ENCODE data around the gene JARID2. TPM values are rescaled to one million over a fixed set of nuclear protein-coding genes. Genes with fewer than 3 reads are reported as not detected.
A peak's percentile ranks its signal among the peaks of the same experiment; 100 is the strongest.

JARID2 gene
- total RNA-seq, 2 experiments from 2014 or later = 28.4 to 29.7 TPM

DNA sequence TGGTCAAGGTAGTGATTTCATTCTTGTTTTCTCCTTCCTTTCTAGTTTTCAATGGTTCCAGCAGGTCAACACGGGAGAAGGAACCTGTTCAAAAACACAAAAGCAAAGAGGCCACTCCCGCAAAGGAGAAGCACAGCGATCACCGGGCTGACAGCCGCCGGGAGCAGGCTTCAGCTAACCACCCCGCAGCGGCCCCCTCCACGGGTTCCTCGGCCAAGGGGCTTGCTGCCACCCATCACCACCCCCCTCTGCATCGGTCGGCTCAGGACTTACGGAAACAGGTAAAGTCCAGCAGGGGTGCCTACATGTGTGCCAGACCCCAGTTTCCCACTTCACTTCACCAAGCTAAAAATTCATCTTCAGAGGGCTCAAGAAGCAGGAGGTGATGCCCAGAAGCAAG is 241.4 kb downstream of the JARID2 start:
- Mint-ChIP-seq H3K4me1 (peaks cover 25% of the 10 kb centered on the region), H3K9me3 (no peaks in the 10 kb centered on the region), H3K36me3 (ENCODE audit: low read depth) (peaks cover 25% of the 10 kb centered on the region), H3K27me3 (no peaks in the 10 kb centered on the region), H3K27ac (no peak overlapping the region), H3K4me3 (no peak overlapping the region)
- ChIA-PET CTCF (no interaction called here), POLR2A (no interaction called here)
- no peak for DNase-seq

DNA sequence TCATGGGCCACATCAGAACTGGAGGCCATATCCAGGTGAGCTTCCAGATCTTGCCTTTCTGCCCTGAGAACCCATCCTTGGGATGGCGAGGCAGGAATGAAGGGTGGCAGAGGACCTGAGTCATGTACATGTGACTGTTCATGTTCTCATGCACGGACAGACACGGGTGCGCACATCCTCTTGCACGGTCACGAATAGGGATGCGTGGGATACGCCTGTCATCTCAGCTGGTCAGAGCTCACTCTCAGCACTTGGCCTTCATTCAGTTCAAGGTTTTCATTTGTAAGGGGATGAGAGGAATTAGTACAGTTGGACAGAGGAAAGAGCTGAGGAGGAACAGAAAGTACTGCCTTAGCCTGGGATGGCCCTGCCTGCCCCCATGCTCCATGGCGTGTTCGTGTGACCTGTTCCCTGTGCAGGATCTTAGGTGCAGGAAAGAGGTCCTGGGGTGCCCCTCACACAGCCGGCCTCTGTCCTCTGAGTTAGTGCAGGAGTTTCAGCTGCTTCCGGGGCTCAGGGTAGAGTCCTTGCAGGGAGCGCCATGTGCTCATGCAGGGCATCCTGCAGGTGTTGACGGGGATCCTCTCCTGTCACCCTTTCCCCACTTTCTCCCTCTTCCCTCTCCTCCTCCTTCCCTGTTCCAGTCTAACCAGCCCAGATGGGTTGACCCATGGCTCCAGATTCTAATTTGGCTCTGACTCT is 243.5 kb downstream of the JARID2 start:
- POLR2A ChIA-PET = no interaction called here
- CTCF ChIA-PET = no interaction called here
- no peak overlapping the region for H3K27ac Mint-ChIP-seq

DNA sequence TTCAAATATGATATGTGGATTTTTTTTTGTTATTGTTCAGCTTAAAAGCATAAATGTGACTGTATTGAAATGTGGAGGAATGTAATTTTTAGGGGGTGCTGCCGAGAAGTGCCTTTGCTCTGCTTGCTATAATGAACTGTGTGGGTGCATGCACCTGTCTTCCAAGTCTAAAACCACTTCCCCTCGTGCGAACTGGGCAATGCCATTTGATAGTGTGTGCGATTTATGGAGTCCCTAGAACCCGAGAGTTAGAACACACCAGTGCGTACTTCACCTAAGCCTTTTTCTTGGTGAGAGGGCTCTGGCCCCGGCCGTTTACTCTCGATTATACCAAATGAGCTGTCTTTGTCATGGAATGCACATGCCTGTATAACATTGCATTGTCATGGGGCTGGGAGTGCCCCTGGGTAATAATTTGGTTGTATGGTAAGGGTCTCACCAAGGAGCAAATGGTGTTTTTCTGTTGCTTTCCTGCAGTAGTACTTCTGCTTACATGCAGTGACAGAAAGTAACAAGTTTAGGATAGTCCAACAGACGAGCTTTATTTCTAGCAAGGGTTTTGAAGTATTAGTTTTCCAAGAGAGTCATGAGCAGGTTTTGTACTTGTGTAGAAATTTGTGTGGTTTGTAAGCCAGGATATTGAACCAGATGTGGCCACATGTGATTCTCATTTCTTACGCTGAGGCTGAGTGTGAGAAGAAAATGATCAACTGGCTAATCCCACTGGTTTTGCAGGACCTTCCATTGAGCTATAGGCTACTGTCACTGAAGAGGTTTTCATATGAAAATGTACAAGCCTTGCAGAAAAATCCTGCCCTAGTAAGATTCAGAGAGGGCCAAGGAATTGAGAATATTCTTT is 244.6 kb downstream of the JARID2 start:
- DNase-seq = no peak
- no peaks in the 10 kb centered on the region for H3K9me3 Mint-ChIP-seq
- peaks cover 31% of the 10 kb centered on the region for H3K4me1 Mint-ChIP-seq
- no peak overlapping the region for H3K4me3 Mint-ChIP-seq
- H3K36me3 Mint-ChIP-seq (ENCODE audit: low read depth) = peaks cover 29% of the 10 kb centered on the region
- H3K27me3 Mint-ChIP-seq = no peaks in the 10 kb centered on the region
- peak overlapping the region; percentile 5 for H3K27ac Mint-ChIP-seq
- ChIA-PET POLR2A (interaction anchor here (0.9 kb wide), 1 partner anchor 245 kb away, joined by 3 read pairs; the partner anchor contains the start of gene JARID2), CTCF (interaction anchor here (0.8 to 1.2 kb wide), 2 partner anchors 241 to 245 kb away, joined by 3 to 5 read pairs; partner anchors contain the start of gene JARID2)

More for the DNA sequence above, 243.5 kb downstream of the JARID2 start:
- Mint-ChIP-seq H3K9me3 (no peaks in the 10 kb centered on the region), H3K36me3 (ENCODE audit: low read depth) (peaks cover 27% of the 10 kb centered on the region), H3K27me3 (no peaks in the 10 kb centered on the region), H3K4me1 (peaks cover 31% of the 10 kb centered on the region), H3K4me3 (no peak overlapping the region)
- DNase-seq = no peak

DNA sequence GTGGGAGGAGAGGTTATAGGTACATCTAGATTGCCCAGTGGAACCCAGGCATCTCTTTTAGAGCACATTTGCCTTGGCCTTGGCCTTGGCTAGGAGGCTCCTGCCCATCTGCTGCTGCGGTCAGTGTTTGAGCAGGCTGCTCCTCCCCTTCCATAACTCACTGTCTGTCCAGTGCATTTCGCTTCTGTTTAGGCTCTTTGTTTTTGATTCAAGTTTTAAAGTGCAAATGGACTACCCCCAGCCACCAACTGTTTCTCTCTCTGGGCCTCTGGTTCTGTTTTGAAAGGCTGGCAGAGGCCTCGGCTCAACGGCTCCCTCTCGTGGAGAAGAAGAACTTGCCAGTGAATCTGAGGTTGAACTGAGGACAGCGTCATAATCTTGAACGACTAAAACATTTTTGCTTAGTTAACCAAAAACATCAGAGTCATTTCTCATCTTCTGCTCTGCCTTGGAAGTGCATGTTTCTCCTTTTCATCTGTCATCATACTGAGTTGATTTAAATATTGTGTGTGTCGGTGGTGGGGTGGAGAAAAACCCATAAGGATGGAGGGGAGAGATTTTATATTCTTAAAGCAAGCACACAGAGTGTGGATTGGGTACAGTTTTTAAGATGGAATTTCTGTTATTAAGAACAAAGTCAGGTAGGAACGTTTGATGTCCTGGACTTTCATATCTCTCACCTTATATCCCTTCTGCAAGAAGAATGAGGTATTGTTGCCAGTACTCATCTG is 245.6 kb downstream of the JARID2 start:
- peaks cover 37% of the 10 kb centered on the region for H3K36me3 Mint-ChIP-seq (ENCODE audit: low read depth)
- H3K27ac Mint-ChIP-seq = peak overlapping the region; percentile 59
- peak; percentile 74 for DNase-seq
- POLR2A ChIA-PET = interaction anchor here (0.9 kb wide), 1 partner anchor 246 kb away, joined by 3 read pairs; the partner anchor contains the start of gene JARID2
- no peaks in the 10 kb centered on the region for H3K27me3 Mint-ChIP-seq
- CTCF ChIA-PET = no interaction called here
- H3K4me3 Mint-ChIP-seq = no peak overlapping the region
- H3K9me3 Mint-ChIP-seq = no peaks in the 10 kb centered on the region
- H3K4me1 Mint-ChIP-seq = peaks cover 31% of the 10 kb centered on the region

DNA sequence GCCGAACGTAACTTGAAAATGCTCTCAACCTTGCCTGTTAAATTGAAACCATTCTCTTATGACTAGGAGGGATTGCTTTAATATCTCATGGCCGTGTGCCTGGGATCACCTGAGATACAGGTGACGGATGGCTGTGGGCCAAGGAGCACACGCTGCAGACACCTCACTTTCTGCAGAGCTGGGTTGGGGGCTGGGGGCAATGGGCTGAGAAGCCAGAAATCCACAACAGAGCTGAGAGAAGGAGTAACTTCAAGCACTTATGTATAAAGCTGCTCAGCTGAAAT is 246.1 kb downstream of the JARID2 start:
- ChIA-PET POLR2A (no interaction called here), CTCF (interaction anchor here (1.1 kb wide), 1 partner anchor 132 kb away, joined by 3 read pairs; no protein-coding TSS in a partner anchor)
- no peak overlapping the region for H3K4me3 Mint-ChIP-seq
- H3K36me3 Mint-ChIP-seq (ENCODE audit: low read depth) = peaks cover 34% of the 10 kb centered on the region
- H3K9me3 Mint-ChIP-seq = no peaks in the 10 kb centered on the region
- peak overlapping the region; percentile 6 for H3K27ac Mint-ChIP-seq
- no peak for DNase-seq
- H3K4me1 Mint-ChIP-seq = peaks cover 31% of the 10 kb centered on the region
- no peaks in the 10 kb centered on the region for H3K27me3 Mint-ChIP-seq

DNA sequence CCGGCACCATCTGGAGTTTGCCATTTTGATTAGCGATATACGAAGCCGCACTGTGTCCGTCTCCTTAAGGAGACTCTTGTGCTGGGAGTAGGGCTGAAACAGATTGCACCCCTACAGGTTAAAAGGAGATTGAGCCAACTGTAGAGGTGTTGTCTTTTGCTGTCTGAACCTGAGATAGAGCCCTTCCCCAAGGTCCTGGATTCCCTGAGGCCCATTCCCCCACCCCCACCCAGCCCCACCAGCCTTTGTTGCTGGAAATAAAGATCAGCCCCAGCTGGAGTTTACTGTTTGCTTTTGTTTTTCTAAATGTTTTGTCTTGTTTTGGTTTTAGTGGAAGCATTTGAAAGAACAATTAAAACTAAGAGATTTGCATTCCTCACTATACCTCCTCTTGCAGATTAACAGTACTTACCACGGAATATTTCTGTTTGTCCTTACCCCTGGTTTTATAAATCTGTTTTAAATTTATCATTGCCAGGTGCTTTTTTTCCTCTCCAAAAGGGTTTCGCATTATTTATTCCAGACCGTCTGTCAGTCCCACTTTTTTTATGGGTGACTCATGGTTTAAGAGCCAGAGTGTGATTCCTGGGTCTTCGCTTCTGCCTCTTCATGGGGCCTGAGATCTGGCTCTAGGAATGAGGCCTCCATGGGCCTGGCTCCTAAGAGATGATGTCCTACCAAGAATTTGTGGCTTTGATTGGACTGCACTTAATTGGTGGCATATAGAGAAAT is 247.7 kb downstream of the JARID2 start:
- CTCF ChIA-PET = no interaction called here
- H3K27me3 Mint-ChIP-seq = no peaks in the 10 kb centered on the region
- POLR2A ChIA-PET = no interaction called here
- peaks cover 35% of the 10 kb centered on the region for H3K4me1 Mint-ChIP-seq
- no peaks in the 10 kb centered on the region for H3K9me3 Mint-ChIP-seq
- H3K27ac Mint-ChIP-seq = no peak overlapping the region
- no peak overlapping the region for H3K4me3 Mint-ChIP-seq
- peaks cover 25% of the 10 kb centered on the region for H3K36me3 Mint-ChIP-seq (ENCODE audit: low read depth)
- DNase-seq = no peak

DNA sequence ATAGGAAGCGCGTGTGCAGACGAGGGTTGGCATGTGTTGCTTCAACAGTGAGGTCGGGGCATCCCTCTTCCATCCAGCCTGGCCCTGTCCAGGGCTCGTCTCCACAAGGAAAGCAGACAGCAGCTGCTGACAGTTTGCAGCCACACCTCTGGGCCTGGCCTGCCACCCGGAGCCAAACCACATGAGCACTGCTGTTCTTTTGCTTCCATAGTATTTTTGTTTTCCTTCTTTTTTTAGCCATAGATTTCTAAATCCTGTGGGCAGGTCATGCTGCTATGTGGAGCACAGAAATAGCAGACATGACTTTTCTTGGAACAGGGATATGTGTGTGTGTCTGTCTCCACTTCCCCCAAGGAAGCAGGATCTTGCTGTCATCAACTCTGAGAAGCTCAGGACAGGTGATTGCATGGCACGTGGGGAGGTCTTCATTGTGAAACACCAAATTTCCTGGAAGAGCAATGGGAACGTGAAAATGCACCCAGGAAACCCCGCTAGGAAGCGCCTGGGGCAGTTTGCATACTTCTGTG is 249.6 kb downstream of the JARID2 start:
- ChIA-PET CTCF (no interaction called here), POLR2A (no interaction called here)
- Mint-ChIP-seq H3K27ac (no peak overlapping the region), H3K36me3 (ENCODE audit: low read depth) (peaks cover 18% of the 10 kb centered on the region), H3K27me3 (no peaks in the 10 kb centered on the region), H3K9me3 (no peaks in the 10 kb centered on the region), H3K4me1 (peaks cover 27% of the 10 kb centered on the region), H3K4me3 (no peak overlapping the region)
- DNase-seq = no peak

DNA sequence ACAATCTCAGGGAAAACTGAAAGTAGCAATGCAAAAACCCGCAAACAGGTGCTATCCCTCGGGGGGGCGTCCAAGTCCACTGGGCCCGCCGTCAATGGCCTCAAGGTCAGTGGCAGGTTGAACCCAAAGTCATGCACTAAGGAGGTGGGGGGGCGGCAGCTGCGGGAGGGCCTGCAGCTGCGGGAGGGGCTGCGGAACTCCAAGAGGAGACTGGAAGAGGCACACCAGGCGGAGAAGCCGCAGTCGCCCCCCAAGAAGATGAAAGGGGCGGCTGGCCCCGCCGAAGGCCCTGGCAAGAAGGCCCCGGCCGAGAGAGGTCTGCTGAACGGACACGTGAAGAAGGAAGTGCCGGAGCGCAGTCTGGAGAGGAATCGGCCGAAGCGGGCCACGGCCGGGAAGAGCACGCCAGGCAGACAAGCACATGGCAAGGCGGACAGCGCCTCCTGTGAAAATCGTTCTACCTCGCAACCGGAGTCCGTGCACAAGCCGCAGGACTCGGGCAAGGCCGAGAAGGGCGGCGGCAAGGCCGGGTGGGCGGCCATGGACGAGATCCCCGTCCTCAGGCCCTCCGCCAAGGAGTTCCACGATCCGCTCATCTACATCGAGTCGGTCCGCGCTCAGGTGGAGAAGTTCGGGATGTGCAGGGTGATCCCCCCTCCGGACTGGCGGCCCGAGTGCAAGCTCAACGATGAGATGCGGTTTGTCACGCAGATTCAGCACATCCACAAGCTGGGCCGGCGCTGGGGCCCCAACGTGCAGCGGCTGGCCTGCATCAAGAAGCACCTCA is 250.7 kb downstream of the JARID2 start:
- peaks cover 29% of the 10 kb centered on the region for H3K36me3 Mint-ChIP-seq (ENCODE audit: low read depth)
- peaks cover 16% of the 10 kb centered on the region for H3K4me1 Mint-ChIP-seq

DNA sequence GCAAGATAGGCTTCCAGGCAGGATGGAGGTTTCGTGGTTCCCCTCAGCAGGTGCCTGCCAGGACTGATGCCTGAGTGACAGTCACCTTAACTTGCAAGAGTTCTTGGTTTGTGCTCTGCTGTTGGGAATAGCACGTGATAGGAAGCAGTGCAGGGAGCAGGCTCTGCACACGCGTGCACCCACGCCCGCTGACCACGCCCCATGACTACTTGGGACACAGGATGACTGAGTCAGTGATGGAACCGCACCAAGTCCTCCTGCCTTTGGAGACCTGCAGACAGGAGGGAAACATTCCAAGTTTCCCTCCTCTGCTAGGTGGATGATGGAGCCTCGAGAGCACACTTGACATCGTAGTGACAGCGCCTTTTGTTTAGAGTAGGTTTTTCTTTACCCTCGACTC is 252.8 kb downstream of the JARID2 start:
- Mint-ChIP-seq H3K36me3 (ENCODE audit: low read depth) (peaks cover 33% of the 10 kb centered on the region), H3K4me3 (no peak overlapping the region), H3K9me3 (no peaks in the 10 kb centered on the region), H3K27ac (no peak overlapping the region), H3K27me3 (no peaks in the 10 kb centered on the region), H3K4me1 (peaks cover 4% of the 10 kb centered on the region)
- DNase-seq = no peak
- ChIA-PET CTCF (no interaction called here), POLR2A (no interaction called here)

More for the DNA sequence above, 250.7 kb downstream of the JARID2 start:
- H3K4me3 Mint-ChIP-seq = no peak overlapping the region
- H3K27me3 Mint-ChIP-seq = no peaks in the 10 kb centered on the region
- H3K9me3 Mint-ChIP-seq = no peaks in the 10 kb centered on the region
- no peak for DNase-seq
- H3K27ac Mint-ChIP-seq = no peak overlapping the region
- ChIA-PET CTCF (interaction anchor here (0.6 kb wide), 1 partner anchor 1367 kb away, joined by 3 read pairs; no protein-coding TSS in a partner anchor), POLR2A (no interaction called here)

DNA sequence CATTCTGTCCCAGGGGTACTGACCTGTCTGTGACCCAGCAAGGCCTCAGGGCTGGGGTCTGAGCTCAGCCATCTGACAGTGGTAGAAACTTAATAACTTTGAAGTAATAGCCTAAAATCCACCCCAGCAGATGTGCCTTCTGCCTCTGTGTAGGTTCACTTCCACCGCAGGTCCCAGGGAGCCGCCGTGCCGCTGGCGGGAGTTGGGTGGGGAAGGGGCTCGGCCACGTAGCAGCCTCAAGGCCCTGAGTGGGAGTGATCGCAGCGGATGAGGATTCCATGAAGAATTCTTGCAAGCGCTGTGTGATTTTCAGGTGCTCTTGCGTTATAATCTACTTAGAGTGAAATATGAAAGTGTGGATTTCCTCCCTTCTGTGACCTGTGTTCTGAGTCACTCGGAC is 253.3 kb downstream of the JARID2 start:
- Mint-ChIP-seq H3K4me1 (peaks cover 4% of the 10 kb centered on the region), H3K27me3 (no peaks in the 10 kb centered on the region), H3K27ac (no peak overlapping the region), H3K4me3 (no peak overlapping the region), H3K36me3 (ENCODE audit: low read depth) (peaks cover 33% of the 10 kb centered on the region), H3K9me3 (no peaks in the 10 kb centered on the region)
- POLR2A ChIA-PET = no interaction called here
- DNase-seq = no peak
- CTCF ChIA-PET = no interaction called here

DNA sequence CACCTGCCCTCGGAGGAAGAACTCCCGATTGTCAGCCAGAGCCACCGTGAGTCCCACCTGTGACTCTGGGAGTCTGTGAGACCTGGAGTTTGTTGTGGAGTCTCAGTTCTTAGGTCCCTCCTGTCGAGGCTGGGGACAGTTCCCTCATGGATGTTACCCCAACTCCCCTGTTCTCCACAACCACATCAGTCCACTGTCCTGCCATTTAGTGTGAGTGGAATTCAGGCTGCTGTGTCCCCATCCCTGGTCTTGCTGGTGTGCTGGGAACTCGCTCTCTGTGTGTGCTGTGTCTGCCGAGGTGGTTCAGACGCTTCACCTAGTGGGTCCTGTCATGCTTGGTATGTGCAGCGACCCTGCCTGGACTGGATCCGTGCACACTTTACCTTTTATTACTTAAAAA is 253.7 kb downstream of the JARID2 start:
- DNase-seq = no peak
- Mint-ChIP-seq H3K9me3 (no peaks in the 10 kb centered on the region), H3K4me1 (peaks cover 4% of the 10 kb centered on the region), H3K4me3 (no peak overlapping the region), H3K27ac (no peak overlapping the region), H3K27me3 (no peaks in the 10 kb centered on the region), H3K36me3 (ENCODE audit: low read depth) (peaks cover 36% of the 10 kb centered on the region)
- ChIA-PET CTCF (no interaction called here), POLR2A (no interaction called here)

DNA sequence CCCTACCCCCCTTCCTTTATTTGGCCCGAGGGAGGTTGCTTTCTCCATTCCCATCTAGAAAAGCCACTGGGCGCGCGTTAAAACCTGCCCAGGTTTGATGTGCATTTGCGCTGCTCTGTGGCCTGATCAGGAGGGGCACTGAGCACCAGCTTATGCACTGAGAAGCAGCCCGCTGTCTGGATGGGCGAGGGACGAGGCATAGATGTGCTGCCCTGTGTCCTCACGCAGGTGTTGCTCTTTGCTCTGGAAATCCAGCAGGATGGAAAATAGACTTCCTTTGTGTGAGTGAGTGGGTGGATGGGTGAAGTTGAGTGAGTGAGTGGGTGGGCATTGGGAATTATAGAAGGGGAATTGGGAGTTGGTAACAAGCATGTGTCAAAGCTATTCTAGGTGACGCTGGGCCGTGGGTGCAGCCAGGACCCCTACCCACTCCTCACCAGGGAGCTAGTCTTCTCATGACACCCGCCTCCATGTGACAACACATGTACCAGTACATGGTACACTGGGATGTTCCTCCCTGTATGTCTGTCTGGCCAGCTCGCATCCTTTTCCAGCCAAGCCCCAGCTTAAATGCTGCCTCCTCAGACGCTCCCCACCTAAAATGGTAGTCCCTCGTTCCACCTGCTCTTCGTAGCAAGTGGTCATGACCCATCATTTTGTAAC is 254.3 kb downstream of the JARID2 start:
- Mint-ChIP-seq H3K27ac (no peak overlapping the region), H3K9me3 (no peaks in the 10 kb centered on the region), H3K36me3 (ENCODE audit: low read depth) (peaks cover 39% of the 10 kb centered on the region), H3K27me3 (no peaks in the 10 kb centered on the region), H3K4me3 (no peak overlapping the region), H3K4me1 (peaks cover 4% of the 10 kb centered on the region)
- ChIA-PET CTCF (no interaction called here), POLR2A (no interaction called here)
- DNase-seq = no peak

Data from activated CD4-positive, alpha-beta memory T cell treated with anti-CD3 and anti-CD28 coated beads, Interleukin-2, amount 10 ng/mL, durations not matched to agents 7 days and 5 days (primary cell).